ENCODE measurements around the gene CARF. TPM values are rescaled to one million over a fixed set of nuclear protein-coding genes. Genes with fewer than 3 reads are reported as not detected.
A peak's percentile ranks its signal among the peaks of the same experiment; 100 is the strongest.

CARF gene
- total and polyA plus RNA-seq, 2 of the 13 experiments (the other 11 are each of a cell fraction or from before 2014, with no cell fraction given) = 3.0 to 5.4 TPM

DNA sequence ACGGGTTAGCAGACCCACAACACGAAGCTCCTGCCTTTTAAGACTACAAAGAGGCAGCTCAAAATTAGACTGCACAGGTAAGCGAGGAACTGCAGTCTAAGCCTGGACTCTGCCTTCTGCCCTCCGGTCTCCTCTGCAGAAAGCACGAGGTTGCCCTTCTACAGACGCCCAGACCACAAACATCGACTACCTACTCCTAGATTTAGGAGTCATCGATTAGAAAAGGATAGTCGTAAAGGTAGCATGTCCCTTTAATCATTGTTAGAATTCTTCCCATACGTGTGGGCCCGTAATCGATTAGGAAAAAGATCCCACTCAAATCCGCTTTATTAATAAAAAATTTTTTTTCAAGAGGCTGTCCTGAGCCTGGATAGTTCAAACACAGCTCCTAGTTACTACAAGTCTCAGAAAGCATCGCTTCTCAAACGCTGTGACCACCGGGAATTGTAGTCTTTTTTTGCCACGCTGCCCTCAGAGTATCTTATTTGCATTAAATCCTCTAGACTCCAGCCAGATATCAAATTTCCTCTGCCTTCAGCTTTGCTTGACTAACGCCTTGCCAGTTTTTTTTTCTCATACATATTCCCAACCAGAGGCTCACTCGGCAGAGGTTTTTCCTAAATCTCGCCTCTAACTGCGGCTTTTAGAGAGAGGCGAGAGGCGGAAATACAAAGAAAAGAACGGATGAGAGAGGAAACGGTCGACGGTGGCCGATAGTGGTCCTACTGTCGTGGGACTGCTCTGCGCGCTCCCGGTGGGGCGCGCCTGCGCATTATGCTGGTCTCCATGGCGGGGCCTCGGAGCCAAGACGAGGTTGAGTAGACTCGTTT, at the start of gene CARF, which contains the start of gene WDR12 (continued):
- TF ChIP-seq PBX2 (CRISPR knock-in tag; IDR thresholded peaks at IDR 0.05) (no peak), ZNF550 (CRISPR knock-in tag; IDR thresholded peaks at IDR 0.05; ENCODE audit: borderline replicate concordance) (peak; percentile 88; the same call in 1 of the 2 replicates), ARNT (IDR thresholded peaks at IDR 0.05) (no peak), ZBTB44 (CRISPR knock-in tag; IDR thresholded peaks at IDR 0.05) (no peak), ZHX2 (IDR thresholded peaks at IDR 0.05; ENCODE audit: low read depth) (no peak), ZHX2 (CRISPR knock-in tag; IDR thresholded peaks at IDR 0.05; ENCODE audit: borderline replicate concordance) (0 out of 2 replicates have a peak, but pooled peaks have one; percentile 50), ZBTB3 (CRISPR knock-in tag; IDR thresholded peaks at IDR 0.05; ENCODE audit: borderline replicate concordance, low read depth) (0 out of 2 replicates have a peak, but pooled peaks have one; percentile 53), ZMAT5 (CRISPR knock-in tag; IDR thresholded peaks at IDR 0.05; ENCODE audit: borderline replicate concordance, low read depth) (no peak), STAT5B (CRISPR knock-in tag; IDR thresholded peaks at IDR 0.05) (no peak), KLF11 (CRISPR knock-in tag; IDR thresholded peaks at IDR 0.05) (no peak), PLRG1 (conservative IDR thresholded peaks at IDR 0.05) (no peak), KLF12 (CRISPR knock-in tag; IDR thresholded peaks at IDR 0.05; ENCODE audit: borderline replicate concordance) (no peak), ZNF296 (CRISPR knock-in tag; conservative IDR thresholded peaks at IDR 0.05) (0 out of 2 replicates have a peak, but pooled peaks have one; percentile 31), CBFB (CRISPR knock-in tag; IDR thresholded peaks at IDR 0.05) (peak; percentile 40; the same call in 1 of the 2 replicates), ZNF101 (CRISPR knock-in tag; IDR thresholded peaks at IDR 0.05; ENCODE audit: borderline replicate concordance, low read depth) (no peak), JDP2 (CRISPR knock-in tag; IDR thresholded peaks at IDR 0.05; ENCODE audit: borderline replicate concordance) (no peak), ZNF552 (CRISPR knock-in tag; IDR thresholded peaks at IDR 0.05; ENCODE audit: borderline replicate concordance) (no peak)
- TF ChIP-seq, protein P1, sequence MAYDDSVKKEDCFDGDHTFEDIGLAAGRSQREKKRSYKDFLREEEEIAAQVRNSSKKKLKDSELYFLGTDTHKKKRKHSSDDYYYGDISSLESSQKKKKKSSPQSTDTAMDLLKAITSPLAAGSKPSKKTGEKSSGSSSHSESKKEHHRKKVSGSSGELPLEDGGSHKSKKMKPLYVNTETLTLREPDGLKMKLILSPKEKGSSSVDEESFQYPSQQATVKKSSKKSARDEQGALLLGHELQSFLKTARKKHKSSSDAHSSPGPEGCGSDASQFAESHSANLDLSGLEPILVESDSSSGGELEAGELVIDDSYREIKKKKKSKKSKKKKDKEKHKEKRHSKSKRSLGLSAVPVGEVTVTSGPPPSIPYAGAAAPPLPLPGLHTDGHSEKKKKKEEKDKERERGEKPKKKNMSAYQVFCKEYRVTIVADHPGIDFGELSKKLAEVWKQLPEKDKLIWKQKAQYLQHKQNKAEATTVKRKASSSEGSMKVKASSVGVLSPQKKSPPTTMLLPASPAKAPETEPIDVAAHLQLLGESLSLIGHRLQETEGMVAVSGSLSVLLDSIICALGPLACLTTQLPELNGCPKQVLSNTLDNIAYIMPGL (CRISPR knock-in tag; IDR thresholded peaks at IDR 0.05; ENCODE audit: borderline replicate concordance in 1 of 2, low read depth in 1 of 2) = peak; percentile 56 to 68

Data from HepG2 (cell line).